ENCODE measurements around the gene WIZ.

Gene WIZ

DNA sequence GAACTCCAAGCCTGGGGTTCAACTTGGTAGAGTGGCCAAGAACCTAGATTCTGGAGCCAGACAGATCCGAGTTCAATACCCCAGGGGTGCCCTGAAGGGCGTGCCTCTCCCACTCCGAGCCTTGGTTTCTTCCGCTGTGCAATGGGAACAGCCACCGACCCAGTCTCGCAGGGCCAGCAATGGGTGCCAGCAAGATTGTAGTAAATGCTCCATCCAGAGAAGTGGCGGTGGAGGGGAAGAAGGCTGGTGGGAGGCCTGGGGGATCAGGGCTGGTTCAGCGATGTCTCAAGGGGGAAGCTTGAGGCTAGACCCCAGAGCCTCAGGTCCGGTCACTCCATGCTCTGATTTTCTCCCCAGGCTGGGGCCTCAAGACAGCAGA lies 4.5 kb downstream of the WIZ start:
- no peaks in the 10 kb centered on the region for H3K9me3 Mint-ChIP-seq
- peaks cover 4% of the 10 kb centered on the region for H3K36me3 Mint-ChIP-seq (ENCODE audit: low read depth)
- H3K4me1 Mint-ChIP-seq: peaks cover 6% of the 10 kb centered on the region
- TF ChIP-seq, protein P1, sequence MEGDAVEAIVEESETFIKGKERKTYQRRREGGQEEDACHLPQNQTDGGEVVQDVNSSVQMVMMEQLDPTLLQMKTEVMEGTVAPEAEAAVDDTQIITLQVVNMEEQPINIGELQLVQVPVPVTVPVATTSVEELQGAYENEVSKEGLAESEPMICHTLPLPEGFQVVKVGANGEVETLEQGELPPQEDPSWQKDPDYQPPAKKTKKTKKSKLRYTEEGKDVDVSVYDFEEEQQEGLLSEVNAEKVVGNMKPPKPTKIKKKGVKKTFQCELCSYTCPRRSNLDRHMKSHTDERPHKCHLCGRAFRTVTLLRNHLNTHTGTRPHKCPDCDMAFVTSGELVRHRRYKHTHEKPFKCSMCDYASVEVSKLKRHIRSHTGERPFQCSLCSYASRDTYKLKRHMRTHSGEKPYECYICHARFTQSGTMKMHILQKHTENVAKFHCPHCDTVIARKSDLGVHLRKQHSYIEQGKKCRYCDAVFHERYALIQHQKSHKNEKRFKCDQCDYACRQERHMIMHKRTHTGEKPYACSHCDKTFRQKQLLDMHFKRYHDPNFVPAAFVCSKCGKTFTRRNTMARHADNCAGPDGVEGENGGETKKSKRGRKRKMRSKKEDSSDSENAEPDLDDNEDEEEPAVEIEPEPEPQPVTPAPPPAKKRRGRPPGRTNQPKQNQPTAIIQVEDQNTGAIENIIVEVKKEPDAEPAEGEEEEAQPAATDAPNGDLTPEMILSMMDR (IDR thresholded peaks at IDR 0.05; ENCODE audit: unreplicated experiment in 3 of 3): no peak
- peak overlapping the region in 1 of 3 experiments; percentile 36 for H3K4me3 Mint-ChIP-seq
- no peak overlapping the region for H3K27ac Mint-ChIP-seq
- peaks cover 4% of the 10 kb centered on the region for H3K27me3 Mint-ChIP-seq (ENCODE audit: low read depth)

GRCh38 chr19:15444505-15445226 lies 5.1 kb downstream of the WIZ start:
- TF ChIP-seq, protein P1 (IDR thresholded peaks at IDR 0.05; ENCODE audit: unreplicated experiment in 3 of 3): no peak
- Mint-ChIP-seq H3K4me1 (peaks cover 6% of the 10 kb centered on the region), H3K27ac (no peak overlapping the region), H3K27me3 (ENCODE audit: low read depth) (peaks cover 4% of the 10 kb centered on the region), H3K9me3 (no peaks in the 10 kb centered on the region), H3K36me3 (ENCODE audit: low read depth) (peaks cover 4% of the 10 kb centered on the region), H3K4me3 (no peak overlapping the region)

DNA sequence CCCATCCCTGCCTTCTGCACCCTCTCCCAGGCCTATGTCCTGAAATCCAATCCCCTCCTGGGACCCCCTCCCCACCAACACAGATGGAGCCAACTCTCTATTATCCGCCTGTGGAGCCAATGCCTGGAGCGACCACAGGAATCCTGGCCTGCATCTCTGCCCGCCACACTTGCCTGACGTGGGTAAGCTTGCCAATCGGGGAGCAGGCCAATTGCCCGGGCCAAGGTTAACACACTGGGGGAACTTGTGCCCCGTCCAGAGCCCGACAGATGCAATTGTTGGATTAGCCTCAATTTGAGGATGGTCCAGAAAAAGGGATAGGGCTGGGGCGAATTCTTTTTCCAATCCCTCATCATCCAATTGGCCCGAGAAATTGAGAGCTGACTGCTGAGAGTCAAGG lies 5.9 kb downstream of the WIZ start:
- H3K9me3 Mint-ChIP-seq: no peaks in the 10 kb centered on the region
- no peak overlapping the region for H3K27ac Mint-ChIP-seq
- H3K4me3 Mint-ChIP-seq: no peak overlapping the region
- H3K27me3 Mint-ChIP-seq (ENCODE audit: low read depth): peaks cover 4% of the 10 kb centered on the region
- TF ChIP-seq, protein P1 (IDR thresholded peaks at IDR 0.05; ENCODE audit: unreplicated experiment in 3 of 3): no peak
- H3K36me3 Mint-ChIP-seq (ENCODE audit: low read depth): peaks cover 4% of the 10 kb centered on the region
- peaks cover 6% of the 10 kb centered on the region for H3K4me1 Mint-ChIP-seq

GRCh38 chr19:15443325-15443724 lies 6.4 kb downstream of the WIZ start:
- H3K4me1 Mint-ChIP-seq: peaks cover under 1% of the 10 kb centered on the region
- H3K9me3 Mint-ChIP-seq: no peaks in the 10 kb centered on the region
- peaks cover 4% of the 10 kb centered on the region for H3K27me3 Mint-ChIP-seq (ENCODE audit: low read depth)
- TF ChIP-seq, protein P1 (IDR thresholded peaks at IDR 0.05; ENCODE audit: unreplicated experiment in 3 of 3): no peak
- no peak overlapping the region for H3K4me3 Mint-ChIP-seq
- H3K36me3 Mint-ChIP-seq (ENCODE audit: low read depth): peaks cover 4% of the 10 kb centered on the region
- H3K27ac Mint-ChIP-seq: no peak overlapping the region

DNA sequence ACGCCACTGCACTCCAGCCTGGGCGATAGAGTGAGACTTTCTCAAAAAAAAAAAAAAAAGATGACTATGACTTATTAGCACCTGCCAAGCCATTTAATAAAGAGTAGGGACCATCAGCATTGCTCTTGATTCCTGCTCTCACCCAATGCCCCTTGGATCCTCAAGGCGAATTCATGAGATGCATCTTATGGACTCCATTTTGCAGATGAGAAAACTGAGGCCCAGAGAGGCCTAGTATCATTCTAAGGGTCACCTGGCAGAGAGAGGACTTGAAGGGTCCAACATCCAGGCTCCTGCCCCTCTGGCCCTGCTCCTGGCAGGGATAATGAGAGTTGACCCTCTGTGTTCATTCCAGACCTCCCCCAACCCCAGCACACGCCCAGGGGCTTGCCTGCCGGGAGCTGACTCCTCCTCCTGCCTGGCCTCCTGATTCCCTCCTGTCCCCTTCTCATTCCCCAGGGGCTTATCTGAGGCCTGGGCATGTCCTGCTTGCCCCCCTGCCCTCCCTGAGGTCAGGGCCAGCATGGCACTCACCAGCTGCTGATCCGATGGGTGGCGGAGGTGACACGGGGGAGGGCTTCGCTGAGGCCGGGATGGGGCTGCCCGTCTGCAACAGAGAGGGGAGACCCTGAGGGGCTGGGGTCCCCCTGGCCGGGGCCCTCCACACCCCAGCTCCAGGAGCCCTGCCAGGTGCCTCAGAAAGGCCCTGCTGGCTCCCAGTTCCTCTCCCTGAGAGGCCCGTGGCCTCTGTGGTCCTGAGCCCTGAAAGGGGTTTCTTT lies 7.4 kb downstream of the WIZ start:
- Mint-ChIP-seq H3K4me3 (no peak overlapping the region), H3K9me3 (no peaks in the 10 kb centered on the region), H3K36me3 (ENCODE audit: low read depth) (peaks cover 4% of the 10 kb centered on the region), H3K27ac (no peak overlapping the region), H3K27me3 (ENCODE audit: low read depth) (peaks cover under 1% of the 10 kb centered on the region), H3K4me1 (no peaks in the 10 kb centered on the region)
- TF ChIP-seq, protein P1 (IDR thresholded peaks at IDR 0.05; ENCODE audit: unreplicated experiment in 3 of 3): no peak
